Sigmoid colon (tissue), 4 donors: ENCODE results near the gene DNER.

Source experiments
- CTCF ChIP-seq, 4 experiments: fragments of 450-650 bp in 3 of 4; fragments of 200-600 bp in 1 of 4; IDR thresholded peaks; one replicate each; pipeline ENCODE4 v1.5.1; 2016 to 2019; ENCODE audit warnings: antibody characterized with exemption in 4 of 4, mild to moderate bottlenecking in 3 of 4, moderate library complexity in 2 of 4
- EP300 ChIP-seq, 4 donors: sonication (generic); formaldehyde crosslinking; IDR thresholded peaks; one replicate each; pipeline ENCODE4 v1.6.1; 2017; ENCODE audit warnings: antibody characterized with exemption in 4 of 4
- POLR2A ChIP-seq, 2 donors: fragments of 450-650 bp; IDR thresholded peaks; one replicate each; pipeline ENCODE4 v1.6.1; 2016; ENCODE audit warnings: antibody characterized with exemption in 2 of 2, mild to moderate bottlenecking in 2 of 2, moderate library complexity in 2 of 2
- POLR2AphosphoS5 ChIP-seq, 4 donors: sonication (generic); formaldehyde crosslinking; IDR thresholded peaks; one replicate each; pipeline ENCODE4 v1.6.1; 2017; ENCODE audit warnings: antibody characterized with exemption in 4 of 4

GRCh38 chr2:229403296-229403695 is 311.1 kb downstream of the DNER start:
- TF ChIP-seq CTCF (IDR thresholded peaks at IDR 0.05) (no peak), POLR2AphosphoS5 (IDR thresholded peaks at IDR 0.05) (no peak), POLR2A (IDR thresholded peaks at IDR 0.05) (no peak), EP300 (IDR thresholded peaks at IDR 0.05) (no peak)
